ACC112 (cell line): ENCODE results near the gene SLIT3.

Experiments used
- H2AFZ ChIP-seq: fragments of 200-600 bp; sonication (generic); one replicate; pipeline ENCODE4 v1.6.0; 2017; ENCODE audit warnings: antibody characterized with exemption, low read length; ENCODE audit not compliant: unreplicated experiment
- H3K27ac ChIP-seq: fragments of 200-600 bp; sonication (generic); 2 replicates; pipeline ENCODE4 v1.5.1; 2014; ENCODE audit warnings: low read depth, mild to moderate bottlenecking, antibody characterized with exemption, low read length, moderate library complexity
- H3K27me3 ChIP-seq: fragments of 200-600 bp; sonication (generic); 2 replicates; pipeline ENCODE4 v1.6.1; 2014; ENCODE audit warnings: mild to moderate bottlenecking, antibody characterized with exemption, low read length, moderate library complexity, mixed read lengths; ENCODE audit not compliant: insufficient read depth
- H3K36me3 ChIP-seq: fragments of 200-600 bp; sonication (generic); 2 replicates; pipeline ENCODE4 v1.6.1; 2016; ENCODE audit warnings: mild to moderate bottlenecking, antibody characterized with exemption, low read length, moderate library complexity, mixed read lengths; ENCODE audit not compliant: insufficient read depth
- H3K4me1 ChIP-seq: fragments of 200-600 bp; sonication (generic); one replicate; pipeline ENCODE4 v1.6.1; 2016; ENCODE audit warnings: low read length, mixed read lengths; ENCODE audit not compliant: insufficient read depth, unreplicated experiment, control insufficient read depth
- H3K4me3 ChIP-seq: fragments of 200-600 bp; sonication (generic); 2 replicates; pipeline ENCODE4 v1.5.1; 2014; ENCODE audit warnings: mild to moderate bottlenecking, low read depth, low read length
- H3K79me2 ChIP-seq: fragments of 200-600 bp; sonication (generic); one replicate; pipeline ENCODE4 v1.6.0; 2016; ENCODE audit warnings: low read length; ENCODE audit not compliant: control insufficient read depth, unreplicated experiment, insufficient read depth

The SLIT3 gene

DNA sequence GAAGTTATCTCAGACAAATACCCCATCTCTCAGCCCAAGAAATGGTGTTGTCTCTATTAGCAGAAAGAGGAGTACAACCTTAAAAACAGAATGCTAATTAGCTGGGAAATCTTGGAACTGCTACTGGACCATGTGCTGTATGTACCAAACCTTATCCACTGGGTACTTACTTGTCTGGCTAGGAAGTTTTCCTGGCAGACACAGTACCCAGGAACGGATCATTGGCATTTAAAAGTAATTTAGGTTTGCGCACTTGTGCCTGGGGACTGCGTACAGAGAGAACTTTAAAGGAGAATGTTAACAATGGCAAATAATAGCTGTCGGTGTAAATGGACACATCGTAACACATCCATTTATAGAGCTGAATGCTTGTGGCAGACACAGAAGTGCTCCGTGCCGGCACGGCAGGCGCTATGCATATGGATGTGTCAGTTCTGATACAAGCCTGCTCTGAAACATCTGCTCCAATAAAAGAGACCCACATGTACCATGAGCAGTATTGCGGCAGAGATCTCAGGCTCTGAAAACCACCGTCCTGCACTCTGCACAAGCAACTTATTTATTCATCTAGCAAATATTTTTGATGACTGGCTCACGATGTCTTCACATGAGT is 431.2 kb downstream of the SLIT3 start:
- Histone ChIP-seq H3K27me3 (no peaks in the 10 kb centered on the region), H2AFZ (no peak overlapping the region), H3K4me3 (no peak overlapping the region), H3K36me3 (no peaks in the 10 kb centered on the region), H3K4me1 (peaks cover 5% of the 10 kb centered on the region), H3K79me2 (no peaks in the 10 kb centered on the region), H3K27ac (no peak overlapping the region)

- Histone ChIP-seq H3K79me2 (no peaks in the 10 kb centered on the region), H3K4me3 (no peak overlapping the region), H2AFZ (no peak overlapping the region), H3K27me3 (no peaks in the 10 kb centered on the region), H3K36me3 (no peaks in the 10 kb centered on the region), H3K4me1 (peaks cover 5% of the 10 kb centered on the region), H3K27ac (no peak overlapping the region)
Measured at GRCh38 chr5:168867241-168867640, 433.7 kb downstream of the SLIT3 start.

DNA sequence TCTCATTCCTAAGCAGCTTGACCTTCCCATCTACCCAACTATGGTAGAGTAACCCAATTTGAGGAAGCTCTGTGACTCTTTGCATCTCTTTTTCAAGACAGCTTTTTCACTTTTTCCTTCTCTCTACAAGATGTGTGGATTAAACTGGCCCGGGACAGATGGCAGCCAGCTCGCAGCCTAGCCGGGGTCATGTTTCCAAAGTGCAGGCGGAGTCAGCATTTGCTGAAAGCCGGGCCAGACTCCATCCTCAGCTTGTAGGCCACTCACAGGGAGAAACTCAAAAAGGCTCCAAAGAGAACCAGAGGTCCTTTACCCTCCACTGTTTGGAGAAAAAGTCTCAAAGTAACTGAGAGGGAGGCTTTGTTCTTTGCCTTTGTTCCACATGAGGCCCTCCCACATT is 435.0 kb downstream of the SLIT3 start:
- Histone ChIP-seq H3K27me3 (no peaks in the 10 kb centered on the region), H3K27ac (no peak overlapping the region), H3K36me3 (no peaks in the 10 kb centered on the region), H3K4me1 (peaks cover 5% of the 10 kb centered on the region), H2AFZ (no peak overlapping the region), H3K79me2 (no peaks in the 10 kb centered on the region), H3K4me3 (no peak overlapping the region)

GRCh38 chr5:168863021-168863420 is 437.9 kb downstream of the SLIT3 start:
- no peak overlapping the region for H3K27ac ChIP-seq
- H3K36me3 ChIP-seq = no peaks in the 10 kb centered on the region
- no peak overlapping the region for H2AFZ ChIP-seq
- peaks cover 5% of the 10 kb centered on the region for H3K4me1 ChIP-seq
- no peaks in the 10 kb centered on the region for H3K27me3 ChIP-seq
- H3K79me2 ChIP-seq = no peaks in the 10 kb centered on the region
- H3K4me3 ChIP-seq = no peak overlapping the region

DNA sequence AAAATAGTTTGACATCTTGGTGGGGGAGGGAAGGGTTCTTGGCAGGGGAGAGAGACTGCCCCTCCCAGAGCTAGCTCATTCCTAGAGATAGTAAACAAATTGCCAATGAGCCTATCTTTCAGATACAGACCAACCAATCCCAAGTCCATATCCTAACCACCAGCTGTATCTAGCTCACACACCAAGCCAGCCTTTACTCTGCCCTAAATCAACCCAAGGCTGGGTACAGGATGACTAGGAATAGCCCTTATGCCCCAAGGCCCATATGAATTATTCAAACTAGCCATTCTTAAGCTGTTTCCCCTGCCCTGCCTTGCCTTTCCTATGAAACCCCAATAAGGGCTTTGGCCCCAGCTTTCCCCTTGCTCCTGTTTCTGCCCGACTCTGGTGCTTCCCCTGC is 440.4 kb downstream of the SLIT3 start:
- Histone ChIP-seq H2AFZ (no peak overlapping the region), H3K4me1 (no peaks in the 10 kb centered on the region), H3K4me3 (no peak overlapping the region), H3K27me3 (no peaks in the 10 kb centered on the region), H3K79me2 (no peaks in the 10 kb centered on the region), H3K36me3 (no peaks in the 10 kb centered on the region), H3K27ac (no peak overlapping the region)

GRCh38 chr5:168860081-168860480 is 440.9 kb downstream of the SLIT3 start:
- no peaks in the 10 kb centered on the region for H3K4me1 ChIP-seq
- H3K4me3 ChIP-seq = no peak overlapping the region
- no peak overlapping the region for H2AFZ ChIP-seq
- no peaks in the 10 kb centered on the region for H3K36me3 ChIP-seq
- no peaks in the 10 kb centered on the region for H3K27me3 ChIP-seq
- H3K79me2 ChIP-seq = no peaks in the 10 kb centered on the region
- no peak overlapping the region for H3K27ac ChIP-seq

DNA sequence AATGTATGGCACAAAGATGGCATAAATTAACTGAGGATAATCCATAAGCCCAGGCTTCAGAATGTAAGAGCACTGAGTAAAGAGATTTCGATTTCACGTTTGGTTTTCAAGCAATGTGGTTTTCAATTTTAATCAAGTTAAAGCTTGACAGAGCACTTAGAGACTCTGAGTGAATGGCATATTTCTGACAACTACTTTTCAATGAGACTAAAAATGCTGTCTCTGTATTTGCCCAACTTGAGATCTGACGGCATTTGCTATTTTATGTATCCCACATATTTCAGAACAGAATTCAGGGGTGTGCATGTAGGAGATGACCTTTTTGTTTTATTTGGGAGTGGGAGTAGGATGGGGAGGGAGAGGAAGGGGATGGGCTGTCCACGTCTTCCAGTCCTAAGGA is 441.5 kb downstream of the SLIT3 start:
- Histone ChIP-seq H3K79me2 (no peaks in the 10 kb centered on the region), H2AFZ (no peak overlapping the region), H3K36me3 (no peaks in the 10 kb centered on the region), H3K4me1 (no peaks in the 10 kb centered on the region), H3K27ac (no peak overlapping the region), H3K4me3 (no peak overlapping the region), H3K27me3 (no peaks in the 10 kb centered on the region)

DNA sequence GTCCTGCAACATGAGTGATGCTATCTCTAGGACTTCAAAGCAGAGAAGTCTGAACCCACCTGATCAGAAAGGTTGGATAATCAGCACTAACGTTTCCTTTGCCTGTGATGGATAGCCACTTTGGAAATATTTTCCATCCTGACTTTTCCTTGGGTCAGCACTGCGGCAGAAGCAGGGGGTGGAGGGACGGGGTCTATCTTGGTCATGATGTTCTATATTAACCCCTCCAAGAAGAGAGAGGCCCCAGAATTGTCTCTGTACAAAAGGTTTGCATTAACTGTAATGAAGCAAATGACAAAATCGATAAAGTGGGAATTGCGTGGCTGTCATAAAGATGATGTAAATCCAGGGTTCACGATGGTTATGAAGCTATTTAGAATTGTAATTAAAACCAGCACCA is 441.9 kb downstream of the SLIT3 start:
- no peaks in the 10 kb centered on the region for H3K79me2 ChIP-seq
- no peak overlapping the region for H3K4me3 ChIP-seq
- no peak overlapping the region for H3K27ac ChIP-seq
- H2AFZ ChIP-seq = no peak overlapping the region
- no peaks in the 10 kb centered on the region for H3K4me1 ChIP-seq
- no peaks in the 10 kb centered on the region for H3K27me3 ChIP-seq
- H3K36me3 ChIP-seq = no peaks in the 10 kb centered on the region

DNA sequence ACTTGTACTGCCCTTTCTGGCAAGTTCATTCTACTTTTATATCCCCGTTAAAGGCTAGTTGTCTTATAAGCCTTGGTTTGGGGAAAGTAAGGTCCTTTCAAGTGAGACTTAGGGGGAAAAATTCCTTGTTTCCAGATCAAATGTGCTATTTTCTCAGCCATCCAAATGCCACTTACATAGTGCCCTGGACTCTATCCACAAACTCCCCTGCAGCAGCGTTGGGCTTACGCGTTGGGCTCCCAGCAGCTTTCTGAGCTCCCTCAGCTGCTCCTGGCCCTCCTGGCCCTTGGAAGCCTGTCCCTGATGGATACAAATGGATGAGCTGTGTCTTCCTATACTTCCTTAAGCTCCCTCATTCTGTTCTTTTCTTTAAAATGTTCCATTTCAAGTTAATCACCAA is 442.6 kb downstream of the SLIT3 start:
- no peaks in the 10 kb centered on the region for H3K36me3 ChIP-seq
- H3K4me1 ChIP-seq = no peaks in the 10 kb centered on the region
- no peak overlapping the region for H2AFZ ChIP-seq
- H3K4me3 ChIP-seq = no peak overlapping the region
- H3K79me2 ChIP-seq = no peaks in the 10 kb centered on the region
- no peaks in the 10 kb centered on the region for H3K27me3 ChIP-seq
- no peak overlapping the region for H3K27ac ChIP-seq

GRCh38 chr5:168853972-168854371 is 447.0 kb downstream of the SLIT3 start:
- Histone ChIP-seq H3K4me3 (no peak overlapping the region), H3K27me3 (no peaks in the 10 kb centered on the region), H3K36me3 (no peaks in the 10 kb centered on the region), H3K4me1 (no peaks in the 10 kb centered on the region), H2AFZ (no peak overlapping the region), H3K27ac (no peak overlapping the region), H3K79me2 (no peaks in the 10 kb centered on the region)

DNA sequence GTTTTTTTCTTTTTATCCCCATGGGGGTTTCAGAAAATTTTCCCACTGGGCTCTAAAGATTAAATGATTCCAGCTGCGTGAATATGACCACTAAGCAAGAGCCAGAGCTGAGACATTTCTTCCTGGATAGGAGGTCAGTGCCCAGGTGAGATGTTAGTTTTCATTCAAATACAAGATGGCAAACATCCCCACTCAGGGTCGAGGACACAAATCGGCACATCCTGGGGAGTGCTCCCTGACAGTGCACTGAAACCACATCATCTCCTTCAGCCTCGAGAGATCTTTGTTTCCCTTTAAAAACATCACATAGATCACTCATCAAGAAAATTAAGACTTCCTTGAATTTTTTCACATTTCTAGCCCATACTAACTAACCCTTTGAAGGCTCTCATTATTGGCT is 448.6 kb downstream of the SLIT3 start:
- Histone ChIP-seq H3K79me2 (no peaks in the 10 kb centered on the region), H3K4me1 (no peaks in the 10 kb centered on the region), H2AFZ (no peak overlapping the region), H3K27ac (no peak overlapping the region), H3K36me3 (no peaks in the 10 kb centered on the region), H3K27me3 (no peaks in the 10 kb centered on the region), H3K4me3 (no peak overlapping the region)
